HCT116 (cell line): Measurements from ENCODE around the gene SCUBE2. TPM values are rescaled to one million over a fixed set of nuclear protein-coding genes. Genes with fewer than 3 reads are reported as not detected.
A peak's percentile ranks its signal among the peaks of the same experiment; 100 is the strongest.

Source experiments
- ATAC-seq: fragments of 200-7000 bp; cut with Tn5 transposase; 2 replicates; pipeline ENCODE4 v1.9.1; 2020; ENCODE audit warnings: mild to moderate bottlenecking, moderate library complexity
- BruUV-seq: library from RNA; stranded (reverse); fragments of 400-500 nt; replicated peaks from 2 replicates; lab custom pipeline; 2021; lab: Mats Ljungman, UMichigan
- CTCF ChIA-PET: fragments of 300-600 bp; sonication (Branson Sonifier 250); formaldehyde crosslinking; loops from one replicate; lab custom pipeline; 2021; ENCODE audit warnings: antibody characterized with exemption; lab: Charles Lee
- POLR2A ChIA-PET: fragments of 300-600, 350-600 bp; sonication (Branson Sonifier 250); formaldehyde crosslinking; loops from one replicate; lab custom pipeline; 2021; ENCODE audit warnings: antibody characterized with exemption; lab: Charles Lee
- RAD21 ChIA-PET, 2 experiments: fragments of 300-600 bp; sonication (Branson Sonifier 250); formaldehyde crosslinking; loops; one replicate each; lab custom pipeline; 2023; ENCODE audit warnings: low total read pairs in 2 of 2; ENCODE audit not compliant: uncharacterized antibody in 2 of 2, unreplicated experiment in 2 of 2, low non-redundant PET in 1 of 2; lab: Charles Lee
- DNase-seq: peaks from one replicate; pipeline ENCODE4 v3.0.0-alpha.2; 2010; ENCODE audit warnings: low read depth, low spot score
- H2AFZ ChIP-seq: fragments of 200-600 bp; shearing (Covaris generic), sonication (generic); 2 replicates; pipeline ENCODE4 v1.6.1; 2017; ENCODE audit warnings: low read depth, mixed run types, mixed read lengths, antibody characterized with exemption, low read length; ENCODE audit not compliant: poor library complexity, severe bottlenecking
- H3K27ac ChIP-seq: 2 replicates; pipeline ENCODE4 v1.5.1; 2012; ENCODE audit warnings: low read depth, low read length
- H3K27me3 ChIP-seq: fragments of 200-600 bp; sonication (generic); 2 replicates; pipeline ENCODE4 v1.6.1; 2016; ENCODE audit warnings: mixed run types, low read length, mixed read lengths; ENCODE audit not compliant: insufficient read depth
- H3K36me3 ChIP-seq, 2 experiments: fragments of 200-500 bp in 1 of 2; fragments of 200-600 bp in 1 of 2; sonication (Bioruptor generic) in 1 of 2; sonication (generic) in 1 of 2; 2 replicates each; pipeline versions ENCODE4 v1.5.1 to v1.6.1; 2014 to 2016; ENCODE audit warnings: low read length in 2 of 2, inconsistent platforms in 1 of 2, mixed read lengths in 1 of 2, mixed run types in 1 of 2; ENCODE audit not compliant: insufficient read depth in 2 of 2, control insufficient read depth in 1 of 2
- H3K4me1 ChIP-seq, 2 experiments: fragments of 200-600 bp in 1 of 2; sonication (generic) in 1 of 2; 2 replicates each; pipeline versions ENCODE4 v1.5.1 to v1.6.1; 2012 to 2017; ENCODE audit warnings: low read length in 2 of 2, inconsistent platforms in 1 of 2, mild to moderate bottlenecking in 1 of 2, mixed read lengths in 1 of 2, mixed run types in 1 of 2, moderate library complexity in 1 of 2; ENCODE audit not compliant: insufficient read depth in 2 of 2, control insufficient read depth in 1 of 2
- H3K4me2 ChIP-seq: fragments of 200-600 bp; sonication (generic); 2 replicates; pipeline ENCODE4 v1.6.1; 2017; ENCODE audit warnings: mixed run types, low read length, mixed read lengths
- H3K4me3 ChIP-seq, 2 experiments: fragments of 200-600 bp in 1 of 2; sonication (generic) in 1 of 2; replicated peaks in 1 of 2; 2 replicates each; pipeline ENCODE4 v1.5.1; 2011 to 2016; ENCODE audit warnings: low read length in 2 of 2, control low read depth in 1 of 2, low read depth in 1 of 2, mild to moderate bottlenecking in 1 of 2, mixed read lengths in 1 of 2, mixed run types in 1 of 2
- H3K79me2 ChIP-seq: fragments of 200-600 bp; sonication (generic); 2 replicates; pipeline ENCODE4 v1.6.1; 2017; ENCODE audit warnings: mild to moderate bottlenecking, mixed run types, low read length, moderate library complexity, mixed read lengths; ENCODE audit not compliant: insufficient read depth
- H3K9ac ChIP-seq: fragments of 200-600 bp; sonication (generic); 2 replicates; pipeline ENCODE4 v1.6.1; 2016; ENCODE audit warnings: low read length, mixed read lengths
- H3K9me2 ChIP-seq: fragments of 200-600 bp; sonication (generic), shearing (Covaris generic); 2 replicates; pipeline ENCODE4 v1.6.1; 2017; ENCODE audit warnings: mixed run types, mild to moderate bottlenecking, moderate library complexity; ENCODE audit not compliant: insufficient read depth
- H3K9me3 ChIP-seq, 2 experiments: fragments of 200-500 bp in 1 of 2; fragments of 200-600 bp in 1 of 2; sonication (Bioruptor generic) in 1 of 2; sonication (generic) in 1 of 2; 2 replicates each; pipeline ENCODE4 v1.6.1; 2014 to 2017; ENCODE audit warnings: low read length in 2 of 2, mixed read lengths in 2 of 2, inconsistent platforms in 1 of 2, low read depth in 1 of 2, mild to moderate bottlenecking in 1 of 2, mixed run types in 1 of 2, moderate library complexity in 1 of 2; ENCODE audit not compliant: control insufficient read depth in 1 of 2, insufficient read depth in 1 of 2
- H4K20me1 ChIP-seq: fragments of 200-600 bp; sonication (generic), shearing (Covaris generic); 2 replicates; pipeline ENCODE4 v1.6.1; 2017; ENCODE audit warnings: mixed run types, mild to moderate bottlenecking, moderate library complexity; ENCODE audit not compliant: insufficient read depth
- CEBPB ChIP-seq: IDR thresholded peaks from 2 replicates; pipeline ENCODE4 v1.6.1; 2012; ENCODE audit warnings: low read depth
- ELF1 ChIP-seq: IDR thresholded peaks from 2 replicates; pipeline ENCODE4 v1.6.1; 2012; ENCODE audit warnings: low read depth, borderline replicate concordance
- EZH2phosphoT487 ChIP-seq: fragments of 200-600 bp; IDR thresholded peaks from 2 replicates; pipeline ENCODE4 v1.6.1; 2018; ENCODE audit warnings: antibody characterized with exemption, borderline replicate concordance
- JUND ChIP-seq: IDR thresholded peaks from 2 replicates; pipeline ENCODE4 v1.6.1; 2012
- MAX ChIP-seq: IDR thresholded peaks from 2 replicates; pipeline ENCODE4 v1.6.1; 2012
- POLR2AphosphoS5 ChIP-seq: IDR thresholded peaks from 2 replicates; pipeline ENCODE4 v1.6.1; 2011; ENCODE audit warnings: mild to moderate bottlenecking, low read depth, low read length, moderate library complexity
- SP1 ChIP-seq: IDR thresholded peaks from 2 replicates; pipeline ENCODE4 v1.6.1; 2012; ENCODE audit warnings: low read depth
- YY1 ChIP-seq: IDR thresholded peaks from 2 replicates; pipeline ENCODE4 v1.6.1; 2011; ENCODE audit warnings: low read length, low read depth, moderate library complexity, mild to moderate bottlenecking; ENCODE audit not compliant: insufficient replicate concordance; ENCODE audit errors: extremely low read depth
- ZBTB33 ChIP-seq: IDR thresholded peaks from 2 replicates; pipeline ENCODE4 v1.6.1; 2011; ENCODE audit warnings: mild to moderate bottlenecking, low read length, moderate library complexity; ENCODE audit not compliant: insufficient replicate concordance; ENCODE audit errors: extremely low read depth
- ZNF274 ChIP-seq: fragments of 200-500 bp; sonication (Bioruptor generic); IDR thresholded peaks from 2 replicates; pipeline ENCODE4 v1.6.1; 2014; ENCODE audit warnings: mild to moderate bottlenecking, low read depth, low read length, inconsistent platforms
- intact Hi-C: fragments of 100-400 bp; cut with micrococcal nuclease; formaldehyde crosslinking; loops from 2 replicates; pipeline ENCODE4 v1.10.0; 2022
- total RNA-seq: library from RNA; stranded (reverse); gene quantifications from one replicate; pipeline ENCODE4 v1.2.1, GENCODE V29; 2021; ENCODE audit not compliant: unreplicated experiment

Gene SCUBE2
- total RNA-seq, 1 experiment from 2014 or later = 1.3 TPM

GRCh38 chr11:9001736-9002135, 89.7 kb downstream of the SCUBE2 start:
- Histone ChIP-seq H3K4me3 (no peak overlapping the region), H3K79me2 (no peaks in the 10 kb centered on the region)
- ATAC-seq = 0 out of 2 replicates have a peak, but pooled peaks have one; percentile 40
- TF ChIP-seq SP1 (no peak), MAX (peak; percentile 31; the same call in 1 of the 2 replicates), YY1 (no peak), JUND (peak; percentile 33; the same call in 1 of the 2 replicates), EZH2phosphoT487 (no peak), CEBPB (no peak), POLR2AphosphoS5 (no peak), ELF1 (no peak), ZNF274 (no peak), ZBTB33 (no peak)
- TF ChIP-seq, all 23 proteins: peak for 2
- Histone ChIP-seq H3K4me1 (peaks cover 0 to 5% of the 10 kb centered on the region in 2 experiments; a peak in 1 of 4 replicates), H4K20me1 (no peaks in the 10 kb centered on the region), H3K36me3 (no peaks in the 10 kb centered on the region), H3K9me2 (no peaks in the 10 kb centered on the region), H2AFZ (no peak overlapping the region), H3K9ac (no peak overlapping the region), H3K4me2 (no peak overlapping the region), H3K9me3 (no peaks in the 10 kb centered on the region), H3K27ac (no peak overlapping the region), H3K27me3 (no peaks in the 10 kb centered on the region)
- intact Hi-C loops = no loop called here
- peak; percentile 15 for DNase-seq
- RAD21 ChIA-PET = no interaction called here
- CTCF ChIA-PET = no interaction called here
- BruUV-seq = no TSS peak
- POLR2A ChIA-PET = no interaction called here
